ENCODE data around the gene ACOX3. TPM values are rescaled to one million over a fixed set of nuclear protein-coding genes. Genes with fewer than 3 reads are reported as not detected.

Gene ACOX3
- total RNA-seq, 2 experiments from 2014 or later: 24.2 to 27.8 TPM

- no peaks in the 10 kb centered on the region for H3K4me1 Mint-ChIP-seq (ENCODE audit: low read depth)
- no peaks in the 10 kb centered on the region for H3K27me3 Mint-ChIP-seq
- ChIA-PET POLR2A (no interaction called here), CTCF (no interaction called here)
- no peak overlapping the region for H3K27ac Mint-ChIP-seq
- no peak for DNase-seq
- no peak overlapping the region for H3K4me3 Mint-ChIP-seq
- no peaks in the 10 kb centered on the region for H3K36me3 Mint-ChIP-seq (ENCODE audit: low read depth)
- no peak for TF ChIP-seq CTCF (IDR thresholded peaks at IDR 0.05)
- intact Hi-C loops (cut with micrococcal nuclease): no loop called here
- ATAC-seq: no peak
- peaks cover 5% of the 10 kb centered on the region for H3K9me3 Mint-ChIP-seq
Measured at GRCh38 chr4:8330821-8331574, 109.5 kb downstream of the ACOX3 start.

GRCh38 chr4:8329859-8330761, 110.4 kb downstream of the ACOX3 start:
- H3K36me3 Mint-ChIP-seq (ENCODE audit: low read depth): no peaks in the 10 kb centered on the region
- no peaks in the 10 kb centered on the region for H3K27me3 Mint-ChIP-seq
- POLR2A ChIA-PET: no interaction called here
- intact Hi-C loops (cut with micrococcal nuclease): no loop called here
- H3K9me3 Mint-ChIP-seq: peaks cover under 1% of the 10 kb centered on the region
- no peak overlapping the region for H3K4me3 Mint-ChIP-seq
- ATAC-seq (no peak), DNase-seq (no peak)
- H3K27ac Mint-ChIP-seq: no peak overlapping the region
- no peak for TF ChIP-seq CTCF (IDR thresholded peaks at IDR 0.05)
- CTCF ChIA-PET: no interaction called here
- no peaks in the 10 kb centered on the region for H3K4me1 Mint-ChIP-seq (ENCODE audit: low read depth)

- H3K4me3 Mint-ChIP-seq: no peak overlapping the region
- H3K4me1 Mint-ChIP-seq (ENCODE audit: low read depth): no peaks in the 10 kb centered on the region
- no peaks in the 10 kb centered on the region for H3K36me3 Mint-ChIP-seq (ENCODE audit: low read depth)
- no peaks in the 10 kb centered on the region for H3K27me3 Mint-ChIP-seq
- no peak overlapping the region for H3K27ac Mint-ChIP-seq
- no peak for TF ChIP-seq CTCF (IDR thresholded peaks at IDR 0.05)
- no peaks in the 10 kb centered on the region for H3K9me3 Mint-ChIP-seq
- ChIA-PET POLR2A (no interaction called here), CTCF (no interaction called here)
- no peak for ATAC-seq
- no peak for DNase-seq
- intact Hi-C loops (cut with micrococcal nuclease): no loop called here
Measured at GRCh38 chr4:8329560-8329858, 111.0 kb downstream of the ACOX3 start.

GRCh38 chr4:8328866-8329559, 111.5 kb downstream of the ACOX3 start:
- ChIA-PET CTCF (interaction anchor here (1.0 kb wide), 1 partner anchor 9 kb away, joined by 3 read pairs; no protein-coding TSS in a partner anchor), POLR2A (no interaction called here)
- ATAC-seq: no peak
- intact Hi-C loops (cut with micrococcal nuclease): no loop called here
- Mint-ChIP-seq H3K4me1 (ENCODE audit: low read depth) (no peaks in the 10 kb centered on the region), H3K27ac (no peak overlapping the region), H3K36me3 (ENCODE audit: low read depth) (no peaks in the 10 kb centered on the region), H3K4me3 (no peak overlapping the region), H3K27me3 (no peaks in the 10 kb centered on the region), H3K9me3 (no peaks in the 10 kb centered on the region)
- no peak for TF ChIP-seq CTCF (IDR thresholded peaks at IDR 0.05)
- no peak for DNase-seq

All from activated CD8-positive, alpha-beta T cell treated with anti-CD3 and anti-CD28 coated beads for 36 hours (primary cell).